ENCODE data around the gene INPP5D. TPM values are rescaled to one million over a fixed set of nuclear protein-coding genes. Genes with fewer than 3 reads are reported as not detected.

The INPP5D gene
- polyA plus RNA-seq, 3 donors = 30.6 to 90.2 (median 54.8) TPM

DNA sequence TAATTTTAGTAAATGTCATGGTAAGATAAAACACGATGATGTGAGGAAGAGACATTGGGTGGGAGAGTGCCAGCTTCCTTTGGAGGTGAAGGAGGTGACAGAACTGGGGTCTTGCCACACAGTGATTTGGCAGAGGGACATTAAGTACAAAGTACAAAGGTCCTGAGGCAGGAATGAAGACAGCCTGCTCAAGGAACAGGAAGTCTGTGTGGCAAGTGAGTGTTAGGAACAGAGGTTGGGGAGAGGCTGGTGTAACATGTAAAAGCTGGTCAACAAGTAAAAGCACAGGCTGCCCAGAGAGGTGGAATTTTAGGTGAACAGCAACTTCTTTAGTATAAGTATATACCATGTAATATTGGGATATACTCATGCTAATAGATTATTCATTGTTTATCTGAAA lies 73.1 kb downstream of the INPP5D start:
- peak overlapping the region in 1 of 2 donors; percentile 45 for H3K27ac ChIP-seq (ENCODE audit: low read depth in 1 of 2, low read length in 2 of 2)
- H3K9me3 ChIP-seq (replicated peaks in 1 of 2; ENCODE audit: control insufficient read depth in 1 of 2, insufficient read depth in 1 of 2, low read length in 2 of 2) = peaks cover 3 to 5% of the 10 kb centered on the region in 2 donors
- peaks cover 28% of the 10 kb centered on the region for H3K79me2 ChIP-seq (ENCODE audit: insufficient read depth, low read length)
- H3K4me3 ChIP-seq (replicated peaks in 1 of 3; ENCODE audit: low read depth in 2 of 3, low read length in 3 of 3) = no peak overlapping the region
- Mint-ChIP-seq H3K4me3 (no peak overlapping the region), H3K9me3 (peaks cover 0 to 6% (median 5%) of the 10 kb centered on the region in 7 donors), H3K27ac (peak overlapping the region in 4 of 7 donors; percentile 50 to 82 (median 60)), H3K36me3 (peaks cover 72 to 89% of the 10 kb centered on the region in 2 donors), H3K27me3 (ENCODE audit: low read depth in 3 of 3) (no peaks in the 10 kb centered on the region), H3K4me1 (no peaks in the 10 kb centered on the region)
- H3K27me3 ChIP-seq (ENCODE audit: control insufficient read depth in 2 of 2, insufficient read depth in 2 of 2, low read length in 2 of 2) = no peaks in the 10 kb centered on the region
- H3K4me1 ChIP-seq (ENCODE audit: control insufficient read depth in 1 of 2, insufficient read depth in 2 of 2, low read length in 2 of 2) = no peaks in the 10 kb centered on the region
- TF ChIP-seq, protein P1, sequence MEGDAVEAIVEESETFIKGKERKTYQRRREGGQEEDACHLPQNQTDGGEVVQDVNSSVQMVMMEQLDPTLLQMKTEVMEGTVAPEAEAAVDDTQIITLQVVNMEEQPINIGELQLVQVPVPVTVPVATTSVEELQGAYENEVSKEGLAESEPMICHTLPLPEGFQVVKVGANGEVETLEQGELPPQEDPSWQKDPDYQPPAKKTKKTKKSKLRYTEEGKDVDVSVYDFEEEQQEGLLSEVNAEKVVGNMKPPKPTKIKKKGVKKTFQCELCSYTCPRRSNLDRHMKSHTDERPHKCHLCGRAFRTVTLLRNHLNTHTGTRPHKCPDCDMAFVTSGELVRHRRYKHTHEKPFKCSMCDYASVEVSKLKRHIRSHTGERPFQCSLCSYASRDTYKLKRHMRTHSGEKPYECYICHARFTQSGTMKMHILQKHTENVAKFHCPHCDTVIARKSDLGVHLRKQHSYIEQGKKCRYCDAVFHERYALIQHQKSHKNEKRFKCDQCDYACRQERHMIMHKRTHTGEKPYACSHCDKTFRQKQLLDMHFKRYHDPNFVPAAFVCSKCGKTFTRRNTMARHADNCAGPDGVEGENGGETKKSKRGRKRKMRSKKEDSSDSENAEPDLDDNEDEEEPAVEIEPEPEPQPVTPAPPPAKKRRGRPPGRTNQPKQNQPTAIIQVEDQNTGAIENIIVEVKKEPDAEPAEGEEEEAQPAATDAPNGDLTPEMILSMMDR (IDR thresholded peaks at IDR 0.05) = no peak
- no peak overlapping the region for H2AFZ ChIP-seq (ENCODE audit: insufficient read depth, low read depth, low read length, poor library complexity, severe bottlenecking)
- intact Hi-C loops (cut with micrococcal nuclease) = no loop called here
- no peak for DNase-seq
- WGBS (ENCODE audit: insufficient coverage) = 100% methylated on average over 1 of the region's 1 CpG
- H4K20me1 ChIP-seq (ENCODE audit: insufficient read depth, low read length) = peaks cover 85% of the 10 kb centered on the region
- H3K36me3 ChIP-seq (replicated peaks in 1 of 2; ENCODE audit: control insufficient read depth in 1 of 2, insufficient read depth in 2 of 2, low read length in 2 of 2) = peaks cover 78 to 95% of the 10 kb centered on the region in 2 donors
- H3K9ac ChIP-seq (ENCODE audit: insufficient read depth, low read length, poor library complexity, severe bottlenecking) = no peak overlapping the region
- H3K4me2 ChIP-seq (replicated peaks; ENCODE audit: extremely low read depth, low read length, poor library complexity, severe bottlenecking) = no peak overlapping the region

DNA sequence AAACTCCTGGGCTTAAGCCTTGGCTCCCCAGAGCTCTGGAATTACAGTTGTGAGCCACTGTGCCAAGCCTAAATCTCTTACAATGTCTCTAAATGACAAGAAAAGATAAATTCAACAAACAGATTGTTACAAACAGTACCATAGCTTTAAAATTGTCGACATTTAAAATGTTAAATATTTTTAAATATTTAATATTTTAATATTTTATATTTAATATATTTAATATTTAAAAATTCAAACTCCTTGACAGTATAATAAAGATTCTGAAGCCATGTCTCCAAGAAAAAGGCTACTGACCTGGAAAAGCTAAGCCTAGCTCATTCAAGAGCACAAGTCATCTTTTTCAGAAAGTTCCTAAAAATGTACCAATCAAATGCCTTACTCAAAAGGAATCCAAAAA lies 75.3 kb downstream of the INPP5D start:
- H4K20me1 ChIP-seq (ENCODE audit: insufficient read depth, low read length) = peaks cover 85% of the 10 kb centered on the region

More for the DNA sequence above, 75.3 kb downstream of the INPP5D start:
- Mint-ChIP-seq H3K36me3 (peaks cover 79 to 92% of the 10 kb centered on the region in 2 donors), H3K27ac (no peak overlapping the region), H3K9me3 (peaks cover 0 to 6% (median 5%) of the 10 kb centered on the region in 7 donors), H3K4me1 (no peaks in the 10 kb centered on the region), H3K27me3 (ENCODE audit: low read depth in 3 of 3) (no peaks in the 10 kb centered on the region), H3K4me3 (no peak overlapping the region)
- Histone ChIP-seq H3K9me3 (replicated peaks in 1 of 2; ENCODE audit: control insufficient read depth in 1 of 2, insufficient read depth in 1 of 2, low read length in 2 of 2) (peaks cover 3 to 5% of the 10 kb centered on the region in 2 donors), H3K4me1 (ENCODE audit: control insufficient read depth in 1 of 2, insufficient read depth in 2 of 2, low read length in 2 of 2) (no peaks in the 10 kb centered on the region), H3K4me2 (replicated peaks; ENCODE audit: extremely low read depth, low read length, poor library complexity, severe bottlenecking) (no peak overlapping the region), H3K79me2 (ENCODE audit: insufficient read depth, low read length) (peaks cover 18% of the 10 kb centered on the region), H3K9ac (ENCODE audit: insufficient read depth, low read length, poor library complexity, severe bottlenecking) (no peak overlapping the region), H2AFZ (ENCODE audit: insufficient read depth, low read depth, low read length, poor library complexity, severe bottlenecking) (no peak overlapping the region), H3K27me3 (ENCODE audit: control insufficient read depth in 2 of 2, insufficient read depth in 2 of 2, low read length in 2 of 2) (no peaks in the 10 kb centered on the region), H3K27ac (ENCODE audit: low read depth in 1 of 2, low read length in 2 of 2) (no peak overlapping the region), H3K4me3 (replicated peaks in 1 of 3; ENCODE audit: low read depth in 2 of 3, low read length in 3 of 3) (no peak overlapping the region), H3K36me3 (replicated peaks in 1 of 2; ENCODE audit: control insufficient read depth in 1 of 2, insufficient read depth in 2 of 2, low read length in 2 of 2) (peaks cover 76 to 92% of the 10 kb centered on the region in 2 donors)
- WGBS (ENCODE audit: insufficient coverage) = no CpG with 5 or more reads among the region's 1 CpG
- TF ChIP-seq, protein P1 (IDR thresholded peaks at IDR 0.05) = no peak
- no peak for DNase-seq
- intact Hi-C loops (cut with micrococcal nuclease) = no loop called here

Data from CD14-positive monocyte (primary cell).